Endothelial cell of umbilical vein (primary cell): ENCODE data around the gene ADCY2. TPM values are rescaled to one million over a fixed set of nuclear protein-coding genes. Genes with fewer than 3 reads are reported as not detected.

Experiments
- BruUV-seq: library from RNA; stranded (reverse); fragments of 400-500 nt; replicated peaks from 2 replicates; lab custom pipeline; 2021; lab: Mats Ljungman, UMichigan
- CTCF ChIA-PET: fragments of 300-600, 350-600 bp; sonication (Branson Sonifier 250); formaldehyde crosslinking; loops from one replicate; lab custom pipeline; 2021; ENCODE audit warnings: antibody characterized with exemption, inconsistent platforms; lab: Charles Lee
- POLR2A ChIA-PET: fragments of 300-600, 350-600 bp; sonication (Branson Sonifier 250); formaldehyde crosslinking; loops from one replicate; lab custom pipeline; 2021; ENCODE audit warnings: antibody characterized with exemption, inconsistent platforms; lab: Charles Lee
- DNase-seq: peaks from one replicate; pipeline ENCODE4 v3.0.0-alpha.2; 2011; ENCODE audit warnings: low read depth, low spot score
- FAIRE-seq: peaks from 2 replicates; lab custom pipeline; 2011; peaks lifted over from hg19 to GRCh38; lab: Jason Lieb, UNC
- H2AFZ ChIP-seq: 2 replicates; pipeline ENCODE4 v1.6.0; 2012; ENCODE audit warnings: low read depth, low read length, control low read depth, inconsistent platforms
- H3K27ac ChIP-seq: 2 replicates; pipeline ENCODE4 v1.5.1; 2011; ENCODE audit warnings: low read depth, mild to moderate bottlenecking, control low read depth, low read length, moderate library complexity; ENCODE audit not compliant: insufficient read depth
- H3K27me3 ChIP-seq, 2 experiments: 2 replicates each; pipeline versions ENCODE4 v1.6.0 to v1.6.1; 2011; ENCODE audit warnings: low read length in 2 of 2, mixed read lengths in 1 of 2; ENCODE audit not compliant: control insufficient read depth in 2 of 2, insufficient read depth in 2 of 2
- H3K36me3 ChIP-seq, 2 experiments: 2 replicates in 1 of 2; 3 replicates in 1 of 2; pipeline ENCODE4 v1.5.1; 2011; ENCODE audit warnings: low read length in 2 of 2, mild to moderate bottlenecking in 1 of 2, moderate library complexity in 1 of 2; ENCODE audit not compliant: control insufficient read depth in 2 of 2, insufficient read depth in 2 of 2; ENCODE audit errors: extremely low read depth in 1 of 2
- H3K4me1 ChIP-seq: 3 replicates; pipeline ENCODE4 v1.5.1; 2011; ENCODE audit warnings: mild to moderate bottlenecking, low read length; ENCODE audit not compliant: control insufficient read depth, insufficient read depth; ENCODE audit errors: extremely low read depth
- H3K4me2 ChIP-seq: 2 replicates; pipeline ENCODE4 v1.6.1; 2011; ENCODE audit warnings: low read length, control low read depth, mixed read lengths; ENCODE audit not compliant: insufficient read depth
- H3K4me3 ChIP-seq, 3 experiments: fragments of 200-600 bp in 1 of 3; sonication (generic), shearing (Covaris generic) in 1 of 3; replicated peaks in 1 of 3; 2 replicates each; pipeline ENCODE4 v1.5.1; 2011 to 2016; ENCODE audit warnings: control low read depth in 3 of 3, low read length in 3 of 3, mild to moderate bottlenecking in 2 of 3, inconsistent platforms in 1 of 3, low read depth in 1 of 3, moderate library complexity in 1 of 3; ENCODE audit not compliant: insufficient read depth in 1 of 3
- H3K79me2 ChIP-seq: 2 replicates; pipeline ENCODE4 v1.6.0; 2012; ENCODE audit warnings: low read length, inconsistent platforms; ENCODE audit not compliant: control insufficient read depth, insufficient read depth
- H3K9ac ChIP-seq: replicated peaks from 2 replicates; pipeline ENCODE3; 2011; ENCODE audit warnings: low read length, control low read depth; ENCODE audit not compliant: insufficient read depth; ENCODE audit errors: extremely low read depth
- H3K9me1 ChIP-seq: replicated peaks from 3 replicates; pipeline ENCODE4 v1.6.0; 2011; ENCODE audit warnings: mild to moderate bottlenecking, low read length; ENCODE audit not compliant: control insufficient read depth, insufficient read depth; ENCODE audit errors: extremely low read depth
- H3K9me3 ChIP-seq: replicated peaks from 2 replicates; pipeline ENCODE4 v1.5.1; 2012; ENCODE audit warnings: low read length, inconsistent platforms; ENCODE audit not compliant: control insufficient read depth, insufficient read depth
- H4K20me1 ChIP-seq: replicated peaks from 2 replicates; pipeline ENCODE3; 2011; ENCODE audit warnings: mild to moderate bottlenecking, low read length; ENCODE audit not compliant: control insufficient read depth, insufficient read depth; ENCODE audit errors: extremely low read depth
- CTCF ChIP-seq, 2 donors: IDR thresholded peaks; 1 replicate in 1 of 2; 2 replicates in 1 of 2; pipeline ENCODE4 v1.5.1; 2011; ENCODE audit warnings: low read length in 2 of 2, mild to moderate bottlenecking in 2 of 2, moderate library complexity in 2 of 2, control low read depth in 1 of 2, inconsistent platforms in 1 of 2, low read depth in 1 of 2; ENCODE audit not compliant: insufficient read depth in 1 of 2; ENCODE audit errors: extremely low read depth in 1 of 2
- EZH2 ChIP-seq: IDR thresholded peaks from 2 replicates; pipeline ENCODE4 v1.6.1; 2012; ENCODE audit warnings: borderline replicate concordance, low read depth, mild to moderate bottlenecking, moderate library complexity, low read length, inconsistent platforms; ENCODE audit not compliant: severe bottlenecking
- FOS ChIP-seq: IDR thresholded peaks from 2 replicates; pipeline ENCODE4 v1.6.1; 2011; ENCODE audit warnings: mild to moderate bottlenecking, low read length, moderate library complexity, borderline replicate concordance; ENCODE audit not compliant: insufficient read depth
- GATA2 ChIP-seq: IDR thresholded peaks from 2 replicates; pipeline ENCODE4 v1.7.0; 2011; ENCODE audit warnings: low read depth, mild to moderate bottlenecking, moderate library complexity, mixed read lengths, low read length; ENCODE audit not compliant: insufficient read length, insufficient read depth
- JUN ChIP-seq: IDR thresholded peaks from 2 replicates; pipeline ENCODE4 v1.6.1; 2011; ENCODE audit warnings: borderline replicate concordance, low read depth; ENCODE audit not compliant: insufficient read length, insufficient read depth
- MAX ChIP-seq: IDR thresholded peaks from 2 replicates; pipeline ENCODE4 v1.6.1; 2011; ENCODE audit not compliant: insufficient read depth, insufficient read length
- MYC ChIP-seq: IDR thresholded peaks from one replicate; pipeline ENCODE4 v1.6.1; 2011; ENCODE audit warnings: mild to moderate bottlenecking, low read depth, low read length
- POLR2A ChIP-seq: IDR thresholded peaks from 2 replicates; pipeline ENCODE4 v1.6.1; 2012; ENCODE audit warnings: low read depth, mild to moderate bottlenecking, control low read depth, low read length
- POLR2AphosphoS5 ChIP-seq: IDR thresholded peaks from 2 replicates; pipeline ENCODE4 v1.6.1; 2012; ENCODE audit warnings: low read depth, mild to moderate bottlenecking, control low read depth, low read length, moderate library complexity; ENCODE audit not compliant: insufficient read depth
- dilution Hi-C: fragments of 300-500 bp; cut with MboI; formaldehyde crosslinking; loops from one replicate; pipeline ENCODE4 v1.15.0; 2019; ENCODE audit warnings: low sequenced_read_pairs; ENCODE audit not compliant: extremely low pct_ligation_motif_present
- intact Hi-C: fragments of 100-400 bp; cut with micrococcal nuclease; formaldehyde crosslinking; loops from one replicate; pipeline ENCODE4 v1.10.0; 2022
- polyA plus RNA-seq, 4 experiments: library from polyadenylated mRNA; depleted of rRNA in 3 of 4; stranded (reverse) in 3 of 4; unstranded in 1 of 4; fragments of >200 nt; gene quantifications; 2 replicates each; pipeline versions ENCODE4 v1.2.1 to v1.2.3, GENCODE V29; 2011 to 2012; ENCODE audit warnings: missing spikeins in 1 of 4
- total RNA-seq: library from RNA; stranded (reverse); gene quantifications from 2 replicates; pipeline ENCODE4 v1.2.3, GENCODE V29; 2021

The ADCY2 gene
- total and polyA plus RNA-seq, 2 donors (not counting 3 experiments of a cell fraction or from before 2014, with no cell fraction given), result under 0.01 TPM; not detected in 1

GRCh38 chr5:7585807-7586206 lies 189.9 kb downstream of the ADCY2 start:
- no peak for DNase-seq
- Histone ChIP-seq H3K27me3 (no peaks in the 10 kb centered on the region), H3K27ac (no peak overlapping the region)

GRCh38 chr5:7586480-7586879 lies 190.5 kb downstream of the ADCY2 start:
- Histone ChIP-seq H3K27me3 (no peaks in the 10 kb centered on the region), H3K4me1 (no peaks in the 10 kb centered on the region), H3K4me2 (no peak overlapping the region), H3K9ac (no peak overlapping the region), H2AFZ (no peak overlapping the region), H4K20me1 (no peaks in the 10 kb centered on the region), H3K27ac (no peak overlapping the region), H3K9me1 (no peaks in the 10 kb centered on the region), H3K4me3 (no peak overlapping the region), H3K36me3 (no peaks in the 10 kb centered on the region), H3K79me2 (no peaks in the 10 kb centered on the region), H3K9me3 (peaks cover 2% of the 10 kb centered on the region)
- dilution Hi-C loops (no loop called here), intact Hi-C loops (no loop called here)
- ChIA-PET POLR2A (no interaction called here), CTCF (no interaction called here)
- BruUV-seq, result no TSS peak
- no peak for TF ChIP-seq POLR2A
- no peak for TF ChIP-seq GATA2
- TF ChIP-seq FOS, result no peak
- TF ChIP-seq MYC, result no peak
- no peak for TF ChIP-seq MAX
- no peak for TF ChIP-seq EZH2
- TF ChIP-seq POLR2AphosphoS5, result no peak
- TF ChIP-seq JUN, result no peak
- no peak for TF ChIP-seq CTCF (IDR thresholded peaks at IDR 0.05; ENCODE audit: extremely low read depth in 1 of 2, insufficient read depth in 1 of 2, low read depth in 1 of 2, low read length in 2 of 2)
- DNase-seq, result no peak
- no peak for FAIRE-seq

More at GRCh38 chr5:7585807-7586206, 189.9 kb downstream of the ADCY2 start:
- Histone ChIP-seq H3K4me2 (no peak overlapping the region), H3K9me3 (peaks cover 2% of the 10 kb centered on the region), H3K9ac (no peak overlapping the region), H3K4me3 (no peak overlapping the region), H3K36me3 (no peaks in the 10 kb centered on the region), H4K20me1 (no peaks in the 10 kb centered on the region), H2AFZ (no peak overlapping the region), H3K4me1 (no peaks in the 10 kb centered on the region), H3K79me2 (no peaks in the 10 kb centered on the region), H3K9me1 (no peaks in the 10 kb centered on the region)
- POLR2A ChIA-PET, result no interaction called here
- dilution Hi-C loops, result no loop called here
- intact Hi-C loops, result no loop called here
- CTCF ChIA-PET, result no interaction called here
- BruUV-seq, result no TSS peak
- no peak for TF ChIP-seq MYC
- no peak for TF ChIP-seq JUN
- TF ChIP-seq FOS, result no peak
- FAIRE-seq, result no peak
